AG04450 (cell line): ENCODE data around the gene TPSAB1. TPM values are rescaled to one million over a fixed set of nuclear protein-coding genes. Genes with fewer than 3 reads are reported as not detected.

ENCODE experiments used
- CTCF ChIA-PET: fragments of 300-600, 350-600 bp; formaldehyde crosslinking; extraction: SDS; loops from one replicate; lab custom pipeline; 2022; ENCODE audit warnings: antibody characterized with exemption, inconsistent platforms; lab: Charles Lee
- POLR2A ChIA-PET: fragments of 350-600 bp; formaldehyde crosslinking; extraction: SDS; loops from one replicate; lab custom pipeline; 2021; ENCODE audit warnings: antibody characterized with exemption, inconsistent platforms; lab: Yijun Ruan, JAX
- DNase-seq: peaks from one replicate; pipeline ENCODE4 v3.0.0-alpha.2; 2011; ENCODE audit warnings: low read depth, low spot score
- H3K27ac ChIP-seq: one replicate; pipeline ENCODE4 v1.5.1; 2012; ENCODE audit warnings: low read depth, low read length, control low read depth
- H3K27me3 ChIP-seq: one replicate; pipeline ENCODE4 v1.6.0; 2012; ENCODE audit warnings: low read length; ENCODE audit not compliant: control insufficient read depth, insufficient read depth
- H3K4me3 ChIP-seq: 2 replicates; pipeline ENCODE4 v1.5.1; 2011; ENCODE audit warnings: mild to moderate bottlenecking, low read depth, low read length, control low read depth
- H3K9me3 ChIP-seq: 2 replicates; pipeline ENCODE4 v1.5.1; 2012; ENCODE audit warnings: low read length; ENCODE audit not compliant: control insufficient read depth, insufficient read depth
- CTCF ChIP-seq: IDR thresholded peaks from 2 replicates; pipeline ENCODE4 v1.5.1; 2011; ENCODE audit warnings: low read depth, low read length, control low read depth, inconsistent platforms
- polyA plus RNA-seq: library from polyadenylated mRNA; depleted of rRNA; stranded (reverse); fragments of >200 nt; gene quantifications from 2 replicates; pipeline ENCODE4 v1.2.3, GENCODE V29; 2011

The TPSAB1 gene
- polyA plus RNA-seq, 1 experiment: not detected

- POLR2A ChIA-PET: no interaction called here
- H3K9me3 ChIP-seq: no peaks in the 10 kb centered on the region; the same call in 1 of the 2 replicates
- CTCF ChIA-PET: no interaction called here
- no peak for DNase-seq
- TF ChIP-seq CTCF: no peak
- H3K27me3 ChIP-seq: peaks cover 29% of the 10 kb centered on the region
- H3K4me3 ChIP-seq: no peak overlapping the region
- H3K27ac ChIP-seq: no peak overlapping the region
Measured at GRCh38 chr16:1256874-1257322, 16.4 kb downstream of the TPSAB1 start.

GRCh38 chr16:1257561-1258224 lies 17.2 kb downstream of the TPSAB1 start:
- TF ChIP-seq CTCF: no peak
- Histone ChIP-seq H3K4me3 (no peak overlapping the region), H3K9me3 (no peaks in the 10 kb centered on the region; the same call in 1 of the 2 replicates), H3K27me3 (peaks cover 37% of the 10 kb centered on the region), H3K27ac (no peak overlapping the region)
- no peak for DNase-seq
- ChIA-PET POLR2A (no interaction called here), CTCF (no interaction called here)

- Histone ChIP-seq H3K4me3 (no peak overlapping the region), H3K27ac (no peak overlapping the region), H3K27me3 (peaks cover 39% of the 10 kb centered on the region), H3K9me3 (no peaks in the 10 kb centered on the region; the same call in 1 of the 2 replicates)
- DNase-seq: no peak
- ChIA-PET POLR2A (no interaction called here), CTCF (no interaction called here)
- TF ChIP-seq CTCF: no peak
Measured at GRCh38 chr16:1258225-1258600, 17.7 kb downstream of the TPSAB1 start.

- Histone ChIP-seq H3K27me3 (peaks cover 40% of the 10 kb centered on the region), H3K27ac (no peak overlapping the region), H3K9me3 (peaks cover 5% of the 10 kb centered on the region; the same call in 1 of the 2 replicates), H3K4me3 (no peak overlapping the region)
- ChIA-PET CTCF (no interaction called here), POLR2A (no interaction called here)
- no peak for TF ChIP-seq CTCF
- no peak for DNase-seq
Measured at GRCh38 chr16:1258906-1259759, 18.6 kb downstream of the TPSAB1 start.

GRCh38 chr16:1259760-1260068 lies 19.2 kb downstream of the TPSAB1 start:
- no peak for DNase-seq
- no peak overlapping the region for H3K27ac ChIP-seq
- no peak for TF ChIP-seq CTCF
- peaks cover 9% of the 10 kb centered on the region; the same call in 1 of the 2 replicates for H3K9me3 ChIP-seq
- H3K4me3 ChIP-seq: no peak overlapping the region
- ChIA-PET POLR2A (no interaction called here), CTCF (no interaction called here)
- H3K27me3 ChIP-seq: peaks cover 40% of the 10 kb centered on the region
